GM23338 (cell line): ENCODE measurements around the gene HSDL2.

ENCODE experiments used
- CREB1 ChIP-seq: fragments of 250-450 bp; sonication (Bioruptor Pico); IDR thresholded peaks from 2 replicates; pipeline ENCODE4 v1.5.0; 2020; ENCODE audit warnings: low read depth, mild to moderate bottlenecking, moderate library complexity
- EZH2 ChIP-seq: fragments of 200-600 bp; sonication (generic); IDR thresholded peaks from one replicate; pipeline ENCODE4 v1.8.0; 2017; ENCODE audit warnings: antibody characterized with exemption, mild to moderate bottlenecking, low read depth; ENCODE audit not compliant: unreplicated experiment
- EZH2phosphoT487 ChIP-seq: fragments of 200-600 bp; sonication (generic); IDR thresholded peaks from one replicate; pipeline ENCODE4 v1.8.1; 2018; ENCODE audit warnings: antibody characterized with exemption; ENCODE audit not compliant: unreplicated experiment
- NANOG ChIP-seq: IDR thresholded peaks from 2 replicates; pipeline ENCODE4 v1.6.1; 2016; ENCODE audit warnings: antibody characterized with exemption, borderline replicate concordance
- POLR2AphosphoS5 ChIP-seq: IDR thresholded peaks from 2 replicates; pipeline ENCODE4 v1.6.1; 2016; ENCODE audit warnings: antibody characterized with exemption, low read depth
- REST ChIP-seq: IDR thresholded peaks from one replicate; pipeline ENCODE4 v1.6.1; 2018; ENCODE audit warnings: antibody characterized with exemption; ENCODE audit not compliant: unreplicated experiment
- TF ChIP-seq, protein P1 (sequence below), 2 experiments: fragments of 200-600 bp in 1 of 2; sonication (generic) in 1 of 2; conservative IDR thresholded peaks; 2 replicates each; pipeline versions ENCODE4 v1.5.1 to v1.6.1; 2016 to 2017; ENCODE audit warnings: antibody characterized with exemption in 2 of 2, low read depth in 2 of 2, mild to moderate bottlenecking in 2 of 2, moderate library complexity in 1 of 2

- TF ChIP-seq, protein P1, sequence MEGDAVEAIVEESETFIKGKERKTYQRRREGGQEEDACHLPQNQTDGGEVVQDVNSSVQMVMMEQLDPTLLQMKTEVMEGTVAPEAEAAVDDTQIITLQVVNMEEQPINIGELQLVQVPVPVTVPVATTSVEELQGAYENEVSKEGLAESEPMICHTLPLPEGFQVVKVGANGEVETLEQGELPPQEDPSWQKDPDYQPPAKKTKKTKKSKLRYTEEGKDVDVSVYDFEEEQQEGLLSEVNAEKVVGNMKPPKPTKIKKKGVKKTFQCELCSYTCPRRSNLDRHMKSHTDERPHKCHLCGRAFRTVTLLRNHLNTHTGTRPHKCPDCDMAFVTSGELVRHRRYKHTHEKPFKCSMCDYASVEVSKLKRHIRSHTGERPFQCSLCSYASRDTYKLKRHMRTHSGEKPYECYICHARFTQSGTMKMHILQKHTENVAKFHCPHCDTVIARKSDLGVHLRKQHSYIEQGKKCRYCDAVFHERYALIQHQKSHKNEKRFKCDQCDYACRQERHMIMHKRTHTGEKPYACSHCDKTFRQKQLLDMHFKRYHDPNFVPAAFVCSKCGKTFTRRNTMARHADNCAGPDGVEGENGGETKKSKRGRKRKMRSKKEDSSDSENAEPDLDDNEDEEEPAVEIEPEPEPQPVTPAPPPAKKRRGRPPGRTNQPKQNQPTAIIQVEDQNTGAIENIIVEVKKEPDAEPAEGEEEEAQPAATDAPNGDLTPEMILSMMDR (conservative IDR thresholded peaks at IDR 0.05; ENCODE audit: low read depth in 2 of 2) = no peak
- TF ChIP-seq REST (no peak), POLR2AphosphoS5 (no peak), EZH2 (no peak), CREB1 (CRISPR knock-in tag) (no peak), NANOG (no peak), EZH2phosphoT487 (no peak)
Observed at GRCh38 chr9:112369817-112370216, 10.1 kb upstream of the HSDL2 start.
